HEK293 (cell line): Measurements from ENCODE around the gene CRMP1.

ENCODE experiments used
- CTCF ChIA-PET: fragments of 350-600 bp; formaldehyde crosslinking; extraction: SDS; loops from one replicate; lab custom pipeline; 2021; ENCODE audit warnings: antibody characterized with exemption; lab: Yijun Ruan, JAX
- POLR2A ChIA-PET: fragments of 300-600 bp; formaldehyde crosslinking; extraction: SDS; loops from one replicate; lab custom pipeline; 2020; ENCODE audit warnings: antibody characterized with exemption, inconsistent platforms; lab: Yijun Ruan, JAX
- H3K27ac ChIP-seq: fragments of 200-500 bp; sonication (Bioruptor generic); 2 replicates; pipeline ENCODE4 v1.5.1; 2014; ENCODE audit warnings: low read depth, low read length, control low read depth, inconsistent platforms; ENCODE audit errors: extremely low read depth
- H3K36me3 ChIP-seq, 2 experiments: fragments of 200-500 bp in 1 of 2; sonication (Bioruptor generic) in 1 of 2; 1 replicate in 1 of 2; 2 replicates in 1 of 2; pipeline ENCODE4 v1.5.1; 2014 to 2017; ENCODE audit warnings: inconsistent platforms in 2 of 2, low read length in 2 of 2; ENCODE audit not compliant: control insufficient read depth in 2 of 2, insufficient read depth in 1 of 2
- H3K4me1 ChIP-seq: fragments of 200-500 bp; sonication (Bioruptor generic); 2 replicates; pipeline ENCODE4 v1.5.1; 2014; ENCODE audit warnings: mild to moderate bottlenecking, low read length, inconsistent platforms; ENCODE audit not compliant: control insufficient read depth, insufficient read depth
- H3K4me3 ChIP-seq: 2 replicates; pipeline ENCODE4 v1.5.1; 2011; ENCODE audit warnings: low read depth, mild to moderate bottlenecking, control low read depth, low read length, moderate library complexity
- H3K9me3 ChIP-seq: fragments of 200-500 bp; sonication (Bioruptor generic); 2 replicates; pipeline ENCODE4 v1.5.1; 2014; ENCODE audit warnings: low read depth, low read length, inconsistent platforms; ENCODE audit not compliant: control insufficient read depth, insufficient read depth
- HOXA7 ChIP-seq: sonication (generic); formaldehyde crosslinking; IDR thresholded peaks from 2 replicates; pipeline ENCODE4 v1.8.1; 2022; ENCODE audit warnings: missing genetic modification reagents, borderline replicate concordance
- KLF16 ChIP-seq: fragments of 450-650 bp; formaldehyde crosslinking; IDR thresholded peaks from 2 replicates; pipeline ENCODE4 v1.5.1; 2017; ENCODE audit warnings: missing biosample characterization, missing genetic modification characterization
- PRDM4 ChIP-seq: fragments of 450-650 bp; formaldehyde crosslinking; IDR thresholded peaks from 2 replicates; pipeline ENCODE4 v1.5.1; 2017; ENCODE audit warnings: missing biosample characterization, missing genetic modification characterization
- ZBTB11 ChIP-seq: fragments of 450-650 bp; formaldehyde crosslinking; conservative IDR thresholded peaks from 2 replicates; pipeline ENCODE4 v1.5.1; 2016; ENCODE audit warnings: low read depth, missing biosample characterization, missing genetic modification characterization
- ZBTB21 ChIP-seq: fragments of 450-650 bp; formaldehyde crosslinking; IDR thresholded peaks from 2 replicates; pipeline ENCODE4 v1.5.1; 2017; ENCODE audit warnings: missing biosample characterization, missing genetic modification characterization
- ZFP41 ChIP-seq: fragments of 450-650 bp; formaldehyde crosslinking; IDR thresholded peaks from 2 replicates; pipeline ENCODE4 v1.5.1; 2016; ENCODE audit warnings: missing biosample characterization, missing genetic modification characterization, borderline replicate concordance
- ZNF10 ChIP-seq: fragments of 450-650 bp; formaldehyde crosslinking; IDR thresholded peaks from 2 replicates; pipeline ENCODE4 v1.5.1; 2017; ENCODE audit warnings: missing biosample characterization, missing genetic modification characterization
- ZNF121 ChIP-seq: fragments of 450-650 bp; formaldehyde crosslinking; IDR thresholded peaks from 2 replicates; pipeline ENCODE4 v1.5.1; 2016; ENCODE audit warnings: missing biosample characterization, missing genetic modification characterization
- ZNF280C ChIP-seq: fragments of 450-650 bp; formaldehyde crosslinking; IDR thresholded peaks from 2 replicates; pipeline ENCODE4 v1.5.1; 2016; ENCODE audit warnings: missing biosample characterization, missing genetic modification characterization
- ZNF324 ChIP-seq: fragments of 450-650 bp; formaldehyde crosslinking; IDR thresholded peaks from 2 replicates; pipeline ENCODE4 v1.5.1; 2016; ENCODE audit warnings: missing biosample characterization, missing genetic modification characterization
- ZNF354C ChIP-seq: fragments of 450-650 bp; formaldehyde crosslinking; IDR thresholded peaks from 2 replicates; pipeline ENCODE4 v1.5.1; 2016; ENCODE audit warnings: missing biosample characterization, missing genetic modification characterization, low read depth, borderline replicate concordance
- ZNF473 ChIP-seq: fragments of 450-650 bp; formaldehyde crosslinking; IDR thresholded peaks from 2 replicates; pipeline ENCODE4 v1.5.1; 2017; ENCODE audit warnings: missing biosample characterization, missing genetic modification characterization
- ZNF529 ChIP-seq: fragments of 450-650 bp; formaldehyde crosslinking; IDR thresholded peaks from 2 replicates; pipeline ENCODE4 v1.5.1; 2017; ENCODE audit warnings: missing genetic modification characterization, missing biosample characterization; ENCODE audit not compliant: insufficient replicate concordance
- ZNF530 ChIP-seq: fragments of 450-650 bp; formaldehyde crosslinking; IDR thresholded peaks from 2 replicates; pipeline ENCODE4 v1.5.1; 2016; ENCODE audit warnings: low read depth, missing biosample characterization, missing genetic modification characterization
- ZNF560 ChIP-seq: fragments of 450-650 bp; formaldehyde crosslinking; IDR thresholded peaks from 2 replicates; pipeline ENCODE4 v1.5.1; 2017; ENCODE audit warnings: missing biosample characterization, missing genetic modification characterization, borderline replicate concordance
- ZNF623 ChIP-seq: fragments of 450-650 bp; formaldehyde crosslinking; IDR thresholded peaks from 2 replicates; pipeline ENCODE4 v1.5.1; 2016; ENCODE audit warnings: missing biosample characterization, missing genetic modification characterization
- ZNF626 ChIP-seq: fragments of 450-650 bp; sonication (Bioruptor Pico); formaldehyde crosslinking; IDR thresholded peaks from 2 replicates; pipeline ENCODE4 v1.5.1; 2018; ENCODE audit warnings: missing biosample characterization, missing genetic modification characterization, inconsistent platforms
- ZNF677 ChIP-seq: fragments of 450-650 bp; IDR thresholded peaks from 2 replicates; pipeline ENCODE4 v1.5.0; 2018; ENCODE audit warnings: missing biosample characterization, mild to moderate bottlenecking, missing genetic modification characterization, moderate library complexity
- ZNF785 ChIP-seq: fragments of 450-650 bp; formaldehyde crosslinking; IDR thresholded peaks from 2 replicates; pipeline ENCODE4 v1.5.1; 2016; ENCODE audit warnings: missing biosample characterization, missing genetic modification characterization
- ZNF830 ChIP-seq: fragments of 450-650 bp; IDR thresholded peaks from 2 replicates; pipeline ENCODE4 v1.5.0; 2018; ENCODE audit warnings: missing biosample characterization, missing genetic modification characterization, low read depth, mild to moderate bottlenecking, moderate library complexity
- ZNF843 ChIP-seq: fragments of 450-650 bp; formaldehyde crosslinking; IDR thresholded peaks from 2 replicates; pipeline ENCODE4 v1.5.1; 2016; ENCODE audit warnings: missing biosample characterization, missing genetic modification characterization
- ZSCAN16 ChIP-seq: fragments of 450-650 bp; formaldehyde crosslinking; IDR thresholded peaks from 2 replicates; pipeline ENCODE4 v1.5.1; 2016; ENCODE audit warnings: missing biosample characterization, missing genetic modification characterization
- ZSCAN18 ChIP-seq: fragments of 450-650 bp; formaldehyde crosslinking; IDR thresholded peaks from 2 replicates; pipeline ENCODE4 v1.5.1; 2016; ENCODE audit warnings: missing biosample characterization, missing genetic modification characterization
- ZSCAN4 ChIP-seq: fragments of 450-650 bp; formaldehyde crosslinking; IDR thresholded peaks from 2 replicates; pipeline ENCODE4 v1.5.1; 2017; ENCODE audit warnings: missing biosample characterization, missing genetic modification characterization

Gene CRMP1

GRCh38 chr4:5893004-5893580, at the start of gene CRMP1:
CRMP1 (minus strand) TSS chr4:5893086; CDS start chr4:5892969, 117 bp downstream.
- ChIA-PET CTCF (no interaction called here), POLR2A (no interaction called here)
- Histone ChIP-seq H3K27ac (no peak within 1 kb of the TSS), H3K36me3 (no peaks in the 10 kb centered on the region), H3K9me3 (no peaks in the 10 kb centered on the region), H3K4me3 (no peak within 1 kb of the TSS), H3K4me1 (no peaks in the 10 kb centered on the region)
- TF ChIP-seq ZNF529 (tag by site-specific recombination) (no peak), ZNF626 (tag by site-specific recombination) (no peak), ZNF843 (tag by site-specific recombination) (no peak), ZSCAN16 (tag by site-specific recombination) (no peak), PRDM4 (no peak), KLF16 (tag by site-specific recombination) (no peak), ZNF121 (tag by site-specific recombination) (no peak), ZNF10 (tag by site-specific recombination) (no peak), ZBTB11 (no peak), ZNF280C (tag by site-specific recombination) (no peak), ZNF530 (no peak), ZNF830 (no peak), ZNF354C (no peak), ZSCAN18 (tag by site-specific recombination) (no peak), ZNF473 (tag by site-specific recombination) (no peak), ZBTB21 (tag by site-specific recombination) (no peak)
- TF ChIP-seq, all 188 proteins: peak for 0

GRCh38 chr4:5941601-5942000, 48.7 kb upstream of the CRMP1 start:
- Histone ChIP-seq H3K4me1 (no peaks in the 10 kb centered on the region), H3K4me3 (no peak overlapping the region), H3K9me3 (no peaks in the 10 kb centered on the region), H3K36me3 (no peaks in the 10 kb centered on the region), H3K27ac (no peak overlapping the region)
- CTCF ChIA-PET, result no interaction called here
- POLR2A ChIA-PET, result no interaction called here
- TF ChIP-seq ZNF677 (no peak), ZNF560 (tag by site-specific recombination) (no peak), ZNF324 (no peak), HOXA7 (CRISPR knock-in tag) (no peak), ZNF785 (tag by site-specific recombination) (no peak), ZSCAN4 (tag by site-specific recombination) (no peak), ZNF10 (tag by site-specific recombination) (no peak), ZNF830 (no peak), ZNF623 (no peak), ZFP41 (tag by site-specific recombination) (no peak)
